Activated CD8-positive, alpha-beta memory T cell treated with anti-CD3 and anti-CD28 coated beads for 4 hours (primary cell): ENCODE results near the gene NOC4L.
"Not testable (repeated sequence)": the region's sequence is repeated elsewhere in the genome, so short reads cannot be mapped to it uniquely, and the experiment has no call there.

Source experiments
- DNase-seq, 2 donors: peaks; one replicate each; pipeline ENCODE4 v3.0.0-alpha.2; 2020; ENCODE audit warnings: low read depth in 2 of 2

Gene NOC4L

GRCh38 chr12:132142679-132143335 is 1.4 kb upstream of the NOC4L start:
- DNase-seq: no peak

- no peak for DNase-seq
Measured at GRCh38 chr12:132143336-132144071, 753 bp upstream of the NOC4L start.

GRCh38 chr12:132144810-132145168 is 532 bp downstream of the NOC4L start:
- no peak for DNase-seq

GRCh38 chr12:132145334-132145733 is 1.1 kb downstream of the NOC4L start:
- DNase-seq: no peak

- no peak for DNase-seq
Measured at GRCh38 chr12:132146098-132146497, 1.8 kb downstream of the NOC4L start.

- no peak for DNase-seq
Measured at GRCh38 chr12:132146772-132147422, 2.6 kb downstream of the NOC4L start.

- no peak for DNase-seq
Measured at GRCh38 chr12:132147423-132148367, 3.4 kb downstream of the NOC4L start.

GRCh38 chr12:132148368-132149045 is 4.2 kb downstream of the NOC4L start:
- no peak for DNase-seq

GRCh38 chr12:132149526-132149925 is 5.3 kb downstream of the NOC4L start:
- not testable (repeated sequence) for DNase-seq

- no peak for DNase-seq
Measured at GRCh38 chr12:132150780-132151144, 6.5 kb downstream of the NOC4L start.

GRCh38 chr12:132151145-132151765 is 7.0 kb downstream of the NOC4L start:
- DNase-seq: no peak

GRCh38 chr12:132151766-132152410 is 7.6 kb downstream of the NOC4L start:
- no peak for DNase-seq

- no peak for DNase-seq
Measured at GRCh38 chr12:132152411-132152821, 8.2 kb downstream of the NOC4L start.

- DNase-seq: no peak
Measured at GRCh38 chr12:132152953-132153352, 8.7 kb downstream of the NOC4L start.

- DNase-seq: peak; percentile 27 to 35
Measured at GRCh38 chr12:132153501-132154340, 9.5 kb downstream of the NOC4L start.

GRCh38 chr12:132154341-132154761 is 10.1 kb downstream of the NOC4L start:
- DNase-seq: no peak

GRCh38 chr12:132154941-132155770 is 10.9 kb downstream of the NOC4L start:
- no peak for DNase-seq

GRCh38 chr12:132155771-132156572 is 11.7 kb downstream of the NOC4L start:
- no peak for DNase-seq
